A673 (cell line): ENCODE measurements around the gene DAB1.

Experiments used
- EZH2 ChIP-seq: fragments of 200-600 bp; sonication (generic); IDR thresholded peaks from 2 replicates; pipeline ENCODE4 v1.6.1; 2017; ENCODE audit warnings: borderline replicate concordance, low read depth, mild to moderate bottlenecking, mixed read lengths, antibody characterized with exemption, low read length; ENCODE audit not compliant: poor library complexity, severe bottlenecking
- TF ChIP-seq, protein P1 (sequence below): fragments of 300-800, 200-600 bp; sonication (generic); conservative IDR thresholded peaks from 2 replicates; pipeline ENCODE4 v1.5.1; 2017; ENCODE audit warnings: low read depth, mild to moderate bottlenecking, antibody characterized with exemption, low read length, moderate library complexity, mixed read lengths

GRCh38 chr1:57024428-57024827 lies 399.4 kb downstream of the DAB1 start:
- TF ChIP-seq, protein P1, sequence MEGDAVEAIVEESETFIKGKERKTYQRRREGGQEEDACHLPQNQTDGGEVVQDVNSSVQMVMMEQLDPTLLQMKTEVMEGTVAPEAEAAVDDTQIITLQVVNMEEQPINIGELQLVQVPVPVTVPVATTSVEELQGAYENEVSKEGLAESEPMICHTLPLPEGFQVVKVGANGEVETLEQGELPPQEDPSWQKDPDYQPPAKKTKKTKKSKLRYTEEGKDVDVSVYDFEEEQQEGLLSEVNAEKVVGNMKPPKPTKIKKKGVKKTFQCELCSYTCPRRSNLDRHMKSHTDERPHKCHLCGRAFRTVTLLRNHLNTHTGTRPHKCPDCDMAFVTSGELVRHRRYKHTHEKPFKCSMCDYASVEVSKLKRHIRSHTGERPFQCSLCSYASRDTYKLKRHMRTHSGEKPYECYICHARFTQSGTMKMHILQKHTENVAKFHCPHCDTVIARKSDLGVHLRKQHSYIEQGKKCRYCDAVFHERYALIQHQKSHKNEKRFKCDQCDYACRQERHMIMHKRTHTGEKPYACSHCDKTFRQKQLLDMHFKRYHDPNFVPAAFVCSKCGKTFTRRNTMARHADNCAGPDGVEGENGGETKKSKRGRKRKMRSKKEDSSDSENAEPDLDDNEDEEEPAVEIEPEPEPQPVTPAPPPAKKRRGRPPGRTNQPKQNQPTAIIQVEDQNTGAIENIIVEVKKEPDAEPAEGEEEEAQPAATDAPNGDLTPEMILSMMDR = no peak
- no peak for TF ChIP-seq EZH2
